K562 (cell line): Measurements from ENCODE around the gene PNMA8C.

Experiments used
- CHCHD3 ChIP-seq: fragments of 250-450 bp; sonication (Bioruptor Pico); IDR thresholded peaks from 2 replicates; pipeline ENCODE4 v2.1.2; 2022; ENCODE audit warnings: mild to moderate bottlenecking
- FOXJ3 ChIP-seq: sonication (generic); formaldehyde crosslinking; IDR thresholded peaks from 2 replicates; pipeline ENCODE4 v1.4.0; 2020; ENCODE audit warnings: mild to moderate bottlenecking, missing genetic modification reagents
- HNRNPH1 ChIP-seq: fragments of 200-400 bp; formaldehyde crosslinking; optimal IDR thresholded peaks from 2 replicates; pipeline ENCODE3; 2017; ENCODE audit warnings: low read depth, mild to moderate bottlenecking, low read length, moderate library complexity
- KHSRP ChIP-seq: fragments of 450-650 bp; IDR thresholded peaks from 2 replicates; pipeline ENCODE4 v1.6.1; 2017
- L3MBTL2 ChIP-seq: fragments of 450-650 bp; IDR thresholded peaks from 2 replicates; pipeline ENCODE4 v1.6.1; 2016; ENCODE audit warnings: mild to moderate bottlenecking, moderate library complexity
- SP2 ChIP-seq: IDR thresholded peaks from 2 replicates; pipeline ENCODE4 v1.6.1; 2011; ENCODE audit warnings: mild to moderate bottlenecking, low read depth, low read length, moderate library complexity; ENCODE audit not compliant: poor library complexity, severe bottlenecking; ENCODE audit errors: extremely low read depth
- YBX1 ChIP-seq: fragments of 450-650 bp; IDR thresholded peaks from 2 replicates; pipeline ENCODE4 v1.7.1; 2016; ENCODE audit warnings: mild to moderate bottlenecking
- ZNF384 ChIP-seq: IDR thresholded peaks from 2 replicates; pipeline ENCODE4 v1.6.1; 2012; ENCODE audit warnings: low read depth, low read length, improper control_type of control experiment
- ZZZ3 ChIP-seq: fragments of 450-650 bp; IDR thresholded peaks from 2 replicates; pipeline ENCODE4 v1.6.1; 2016; ENCODE audit warnings: antibody characterized with exemption, mild to moderate bottlenecking, moderate library complexity
- TF ChIP-seq, protein P1 (sequence below): sonication (generic); formaldehyde crosslinking; IDR thresholded peaks from 2 replicates; pipeline ENCODE4 v1.8.1; 2023; ENCODE audit warnings: mild to moderate bottlenecking, missing genetic modification reagents, moderate library complexity
- TF ChIP-seq, protein P2 (sequence below), 3 experiments: IDR thresholded peaks in 2 of 3; conservative IDR thresholded peaks in 1 of 3; 2 replicates each; pipeline ENCODE4 v1.5.1; 2011 to 2012; ENCODE audit warnings: low read length in 3 of 3, mild to moderate bottlenecking in 3 of 3, control low read depth in 2 of 3, improper control_type of control experiment in 1 of 3, inconsistent platforms in 1 of 3, low read depth in 1 of 3, mixed read lengths in 1 of 3, moderate library complexity in 1 of 3; ENCODE audit not compliant: insufficient read depth in 2 of 3

DNA sequence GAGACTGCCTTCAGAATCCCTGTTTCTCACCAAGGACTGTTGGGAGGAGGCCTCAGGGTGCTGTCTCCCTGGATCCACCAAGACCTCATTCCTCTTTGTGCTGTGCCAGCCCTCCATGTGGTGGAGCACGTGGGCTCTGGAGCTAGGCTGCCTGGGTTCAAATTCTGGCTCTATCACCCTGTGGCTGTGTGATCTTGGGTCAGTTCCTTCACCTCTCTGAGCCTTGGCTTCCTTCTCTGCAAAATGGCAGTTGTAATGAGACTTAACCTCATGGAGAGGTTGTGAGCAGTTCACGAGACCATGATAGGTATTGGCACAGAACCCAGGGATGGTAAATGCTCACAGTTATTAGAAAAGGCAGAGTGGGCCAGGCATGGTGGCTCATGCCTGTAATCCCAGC lies 6.4 kb downstream of the PNMA8C start:
- TF ChIP-seq, protein P1, sequence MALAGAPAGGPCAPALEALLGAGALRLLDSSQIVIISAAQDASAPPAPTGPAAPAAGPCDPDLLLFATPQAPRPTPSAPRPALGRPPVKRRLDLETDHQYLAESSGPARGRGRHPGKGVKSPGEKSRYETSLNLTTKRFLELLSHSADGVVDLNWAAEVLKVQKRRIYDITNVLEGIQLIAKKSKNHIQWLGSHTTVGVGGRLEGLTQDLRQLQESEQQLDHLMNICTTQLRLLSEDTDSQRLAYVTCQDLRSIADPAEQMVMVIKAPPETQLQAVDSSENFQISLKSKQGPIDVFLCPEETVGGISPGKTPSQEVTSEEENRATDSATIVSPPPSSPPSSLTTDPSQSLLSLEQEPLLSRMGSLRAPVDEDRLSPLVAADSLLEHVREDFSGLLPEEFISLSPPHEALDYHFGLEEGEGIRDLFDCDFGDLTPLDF (CRISPR knock-in tag): no peak
- no peak for TF ChIP-seq SP2
- TF ChIP-seq ZNF384: no peak
- no peak for TF ChIP-seq CHCHD3 (CRISPR knock-in tag)
- no peak for TF ChIP-seq HNRNPH1
- no peak for TF ChIP-seq YBX1
- TF ChIP-seq, protein P2, sequence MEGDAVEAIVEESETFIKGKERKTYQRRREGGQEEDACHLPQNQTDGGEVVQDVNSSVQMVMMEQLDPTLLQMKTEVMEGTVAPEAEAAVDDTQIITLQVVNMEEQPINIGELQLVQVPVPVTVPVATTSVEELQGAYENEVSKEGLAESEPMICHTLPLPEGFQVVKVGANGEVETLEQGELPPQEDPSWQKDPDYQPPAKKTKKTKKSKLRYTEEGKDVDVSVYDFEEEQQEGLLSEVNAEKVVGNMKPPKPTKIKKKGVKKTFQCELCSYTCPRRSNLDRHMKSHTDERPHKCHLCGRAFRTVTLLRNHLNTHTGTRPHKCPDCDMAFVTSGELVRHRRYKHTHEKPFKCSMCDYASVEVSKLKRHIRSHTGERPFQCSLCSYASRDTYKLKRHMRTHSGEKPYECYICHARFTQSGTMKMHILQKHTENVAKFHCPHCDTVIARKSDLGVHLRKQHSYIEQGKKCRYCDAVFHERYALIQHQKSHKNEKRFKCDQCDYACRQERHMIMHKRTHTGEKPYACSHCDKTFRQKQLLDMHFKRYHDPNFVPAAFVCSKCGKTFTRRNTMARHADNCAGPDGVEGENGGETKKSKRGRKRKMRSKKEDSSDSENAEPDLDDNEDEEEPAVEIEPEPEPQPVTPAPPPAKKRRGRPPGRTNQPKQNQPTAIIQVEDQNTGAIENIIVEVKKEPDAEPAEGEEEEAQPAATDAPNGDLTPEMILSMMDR (IDR thresholded peaks at IDR 0.05 in 2 of 3, conservative IDR thresholded peaks at IDR 0.05 in 1 of 3; ENCODE audit: insufficient read depth in 2 of 3, low read depth in 1 of 3, low read length in 3 of 3): no peak
- no peak for TF ChIP-seq ZZZ3
- no peak for TF ChIP-seq L3MBTL2
- no peak for TF ChIP-seq KHSRP
- no peak for TF ChIP-seq FOXJ3 (CRISPR knock-in tag)
